Embryonic facial prominence (tissue), 1 donor: ENCODE data around the gene CNNM3.

ENCODE experiments used
- DNase-seq: peaks from one replicate; pipeline ENCODE4 v3.0.0-alpha.2; 2016; ENCODE audit errors: extremely low spot score

CNNM3 gene

DNA sequence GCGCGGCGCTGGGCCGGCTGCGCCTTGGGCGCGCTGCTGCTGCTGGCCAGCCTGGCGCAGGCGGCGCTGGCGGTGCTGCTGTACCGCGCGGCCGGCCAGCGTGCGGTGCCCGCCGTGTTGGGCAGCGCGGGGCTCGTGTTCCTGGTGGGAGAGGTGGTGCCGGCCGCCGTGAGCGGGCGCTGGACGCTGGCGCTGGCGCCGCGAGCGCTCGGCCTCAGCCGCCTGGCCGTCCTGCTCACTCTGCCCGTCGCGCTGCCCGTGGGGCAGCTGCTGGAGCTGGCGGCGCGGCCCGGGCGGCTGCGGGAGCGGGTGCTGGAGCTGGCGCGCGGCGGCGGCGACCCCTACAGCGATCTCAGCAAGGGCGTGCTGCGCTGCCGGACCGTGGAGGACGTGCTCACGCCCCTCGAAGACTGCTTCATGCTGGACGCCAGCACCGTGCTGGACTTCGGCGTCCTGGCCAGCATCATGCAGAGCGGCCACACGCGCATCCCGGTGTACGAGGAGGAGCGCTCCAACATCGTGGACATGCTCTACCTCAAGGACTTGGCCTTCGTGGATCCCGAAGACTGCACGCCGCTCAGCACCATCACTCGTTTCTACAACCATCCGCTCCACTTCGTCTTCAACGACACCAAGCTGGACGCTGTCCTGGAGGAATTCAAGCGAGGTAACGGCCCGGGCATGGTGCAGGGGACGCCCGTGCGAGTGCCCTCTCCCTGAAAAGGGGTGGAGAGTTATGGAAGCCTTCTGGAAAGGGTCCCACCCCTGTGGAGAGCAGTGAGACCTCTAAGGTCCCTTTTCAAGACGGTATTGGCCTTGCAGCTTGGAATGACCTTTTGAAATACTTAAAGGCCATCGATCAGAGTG, 1.0 kb downstream of the CNNM3 start:
- no peak for DNase-seq

DNA sequence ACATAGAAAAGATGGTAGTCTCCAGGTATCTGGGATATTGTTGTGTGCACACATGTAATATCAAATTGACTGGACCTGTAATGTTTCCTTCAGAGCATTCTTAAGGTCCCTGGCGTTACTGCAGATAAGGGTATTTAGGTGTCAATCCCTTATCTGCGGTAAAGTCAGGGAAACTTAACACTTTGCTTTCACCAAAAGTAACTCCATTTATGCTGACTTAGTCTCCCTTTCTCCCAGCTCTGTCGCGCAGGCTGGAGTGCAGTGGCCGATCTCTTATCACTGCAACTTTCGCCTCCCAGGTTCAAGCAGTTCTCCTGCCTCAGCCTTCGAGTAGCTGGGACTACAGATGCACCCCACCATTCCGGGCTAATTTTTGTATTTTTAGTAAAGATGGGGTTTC, 1.8 kb downstream of the CNNM3 start:
- DNase-seq: no peak

DNA sequence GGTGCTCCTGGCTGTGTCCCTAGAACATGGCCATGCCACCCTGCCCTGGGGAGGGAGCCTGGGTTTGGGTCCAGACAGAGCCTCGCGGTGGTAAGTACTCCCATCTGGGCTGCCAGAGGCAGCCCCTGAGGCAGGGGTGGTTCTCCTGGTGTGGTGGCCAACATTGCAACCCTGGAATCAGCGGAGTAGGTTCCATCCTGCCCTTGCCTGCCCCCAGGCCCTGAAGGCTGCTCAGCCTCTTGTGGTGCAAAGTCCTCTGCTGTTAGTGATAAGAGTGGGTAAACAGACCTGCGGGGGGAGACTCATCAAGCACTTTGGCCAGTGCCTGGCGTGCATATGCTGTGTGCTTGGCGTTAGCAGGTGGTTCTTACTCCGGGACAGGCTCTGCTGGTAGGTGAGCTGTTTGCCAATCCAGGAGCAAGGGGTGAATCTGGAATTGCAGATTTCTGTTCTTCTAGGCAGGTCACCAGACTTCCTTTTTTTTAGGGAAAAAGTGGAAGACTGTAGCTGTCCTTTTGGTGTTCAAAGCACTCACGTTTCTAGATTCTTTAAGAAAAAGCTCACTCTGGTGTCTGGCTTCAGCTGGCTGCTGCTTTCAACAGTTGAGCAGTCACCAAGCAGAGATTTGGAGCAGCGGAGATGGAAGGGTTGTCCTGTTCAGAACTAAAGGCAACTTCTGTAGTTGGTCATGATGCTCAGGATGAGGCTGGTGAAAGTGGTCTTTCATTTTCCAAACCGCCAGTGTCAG, 3.2 kb downstream of the CNNM3 start:
- DNase-seq: no peak

DNA sequence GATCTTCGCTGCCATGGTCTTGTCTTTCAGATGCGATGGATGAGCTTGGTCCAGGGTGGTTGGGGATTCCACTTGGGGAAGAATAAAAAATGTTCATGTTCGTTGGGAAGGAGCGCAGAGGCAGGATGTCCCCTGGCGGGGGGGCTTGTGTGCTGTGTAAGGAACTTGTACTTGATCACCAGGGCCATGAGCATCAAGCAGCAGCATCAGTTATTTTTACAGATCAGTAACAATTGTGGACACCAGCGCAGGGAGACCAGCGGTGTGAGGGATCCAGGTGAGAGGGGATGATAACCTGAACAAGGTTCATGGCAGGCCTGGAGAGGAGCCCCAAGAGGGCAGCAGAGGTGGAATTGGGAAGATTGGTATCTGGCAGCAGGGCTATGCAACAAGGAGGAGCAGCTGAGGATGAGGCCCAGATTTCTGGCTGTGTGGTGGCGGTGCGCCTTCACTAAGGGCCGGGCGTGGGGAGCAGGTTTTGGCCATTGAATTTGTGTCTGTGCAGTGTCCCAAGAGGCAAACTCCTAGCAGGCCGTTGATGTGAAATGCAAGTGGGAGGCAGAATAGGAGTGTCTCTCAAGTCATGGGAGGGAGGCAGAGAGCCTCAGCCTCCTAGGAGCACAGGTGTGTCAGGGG, 3.9 kb downstream of the CNNM3 start:
- no peak for DNase-seq

DNA sequence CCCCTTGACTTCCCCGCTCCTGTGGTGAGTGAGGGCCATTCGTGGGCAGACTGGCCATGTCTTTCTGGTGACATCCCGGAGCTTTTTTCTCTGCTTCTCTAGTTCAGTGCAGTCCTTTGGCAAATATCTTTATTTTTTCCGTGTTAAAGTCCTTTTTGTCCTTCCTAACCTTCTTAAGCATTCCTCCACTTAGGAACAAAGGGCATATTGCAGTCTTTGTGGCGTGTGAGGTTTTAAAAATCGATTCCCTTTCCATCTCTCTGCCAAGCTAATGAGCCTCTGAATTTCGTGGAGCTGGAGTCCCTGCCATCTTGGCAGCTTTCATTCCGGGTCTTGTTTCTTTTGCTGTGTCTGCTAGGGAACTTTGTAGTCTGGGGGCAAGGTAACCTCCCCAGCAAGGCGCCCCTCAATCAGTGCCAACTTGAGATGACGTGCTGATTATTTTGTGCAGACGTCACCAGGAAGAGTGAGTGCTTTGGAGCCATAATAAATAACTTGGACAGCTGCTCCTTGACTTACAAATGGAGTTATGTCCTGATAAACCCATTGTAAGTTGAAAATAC, 5.1 kb downstream of the CNNM3 start:
- no peak for DNase-seq

- no peak for DNase-seq
Observed at GRCh38 chr2:96822786-96823185, 6.7 kb downstream of the CNNM3 start.

DNA sequence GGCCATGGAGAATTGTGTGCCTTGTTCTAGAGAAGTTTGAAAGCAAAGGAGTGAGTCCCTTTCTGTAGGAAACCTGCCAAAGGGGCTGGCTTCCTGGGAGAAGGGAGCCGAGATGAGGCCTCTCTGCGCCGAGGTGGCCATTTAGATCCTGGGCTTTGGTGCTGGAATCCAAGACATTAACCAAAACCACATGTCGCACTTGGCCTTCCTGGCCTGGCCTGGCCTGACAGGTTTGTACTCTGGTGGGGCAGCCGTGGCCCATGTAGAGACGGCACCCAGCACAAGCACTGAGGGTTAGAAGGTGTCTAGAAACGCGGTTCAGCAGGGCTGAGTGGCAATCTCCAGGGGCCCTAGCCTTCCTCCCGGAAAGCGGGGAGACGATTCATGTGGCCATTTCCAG, 7.1 kb downstream of the CNNM3 start:
- no peak for DNase-seq

- DNase-seq: no peak
Observed at GRCh38 chr2:96824079-96824870, 8.2 kb downstream of the CNNM3 start.

GRCh38 chr2:96825057-96825456, 9.0 kb downstream of the CNNM3 start:
- no peak for DNase-seq

DNA sequence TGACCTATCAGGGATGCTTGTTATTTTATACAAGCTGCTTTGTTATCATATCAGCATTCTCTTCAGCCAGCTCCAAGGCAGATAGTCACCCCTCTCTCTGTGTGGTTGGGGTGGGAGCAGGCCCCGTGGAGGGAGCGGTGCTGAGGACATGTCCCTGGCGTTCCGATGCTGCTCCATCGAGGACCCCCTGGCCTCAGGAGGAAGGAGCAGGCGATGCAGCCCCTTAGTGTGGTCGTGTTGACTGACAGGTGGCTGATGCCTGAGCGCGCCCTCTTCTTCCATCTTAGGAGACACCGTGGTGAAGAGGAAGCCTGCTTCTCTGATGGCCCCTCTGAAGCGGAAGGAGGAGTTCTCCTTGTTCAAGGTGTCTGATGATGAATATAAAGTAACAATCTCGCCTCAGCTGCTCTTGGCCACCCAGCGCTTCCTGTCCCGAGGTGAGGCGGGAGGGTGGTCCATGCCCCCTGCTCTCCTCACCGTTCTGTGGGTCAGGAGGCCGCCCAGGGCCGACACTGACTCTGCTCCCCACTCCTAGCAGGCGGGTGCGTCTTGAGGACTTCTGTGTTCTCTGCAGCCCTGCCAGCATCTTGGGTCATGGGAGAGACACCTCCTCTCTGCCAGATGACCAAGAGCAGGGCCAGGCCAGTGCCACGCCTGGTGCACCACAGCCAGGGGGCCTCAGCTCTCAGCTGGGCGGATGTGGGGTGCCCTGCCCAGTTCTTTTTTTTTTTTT, 10.6 kb downstream of the CNNM3 start:
- no peak for DNase-seq

GRCh38 chr2:96828436-96828835, 12.4 kb downstream of the CNNM3 start:
- no peak for DNase-seq

DNA sequence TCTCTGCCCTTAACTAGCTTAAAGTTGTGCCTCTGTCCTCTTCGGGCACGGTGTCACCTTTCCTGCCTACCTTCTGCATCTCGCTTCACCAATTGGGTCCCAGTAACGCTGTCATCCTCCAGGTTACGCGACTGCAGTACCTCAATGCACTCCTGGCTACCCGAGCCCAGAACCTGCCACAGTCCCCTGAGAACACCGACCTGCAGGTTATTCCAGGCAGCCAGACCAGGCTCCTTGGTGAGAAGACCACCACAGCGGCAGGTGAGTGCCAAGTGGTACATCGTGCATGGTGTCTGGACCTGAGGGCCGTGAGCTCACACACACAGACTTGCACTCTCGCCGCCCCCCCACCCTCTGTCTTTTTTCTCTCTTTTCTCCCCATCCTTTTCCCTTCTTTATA, 12.8 kb downstream of the CNNM3 start:
- DNase-seq: no peak

DNA sequence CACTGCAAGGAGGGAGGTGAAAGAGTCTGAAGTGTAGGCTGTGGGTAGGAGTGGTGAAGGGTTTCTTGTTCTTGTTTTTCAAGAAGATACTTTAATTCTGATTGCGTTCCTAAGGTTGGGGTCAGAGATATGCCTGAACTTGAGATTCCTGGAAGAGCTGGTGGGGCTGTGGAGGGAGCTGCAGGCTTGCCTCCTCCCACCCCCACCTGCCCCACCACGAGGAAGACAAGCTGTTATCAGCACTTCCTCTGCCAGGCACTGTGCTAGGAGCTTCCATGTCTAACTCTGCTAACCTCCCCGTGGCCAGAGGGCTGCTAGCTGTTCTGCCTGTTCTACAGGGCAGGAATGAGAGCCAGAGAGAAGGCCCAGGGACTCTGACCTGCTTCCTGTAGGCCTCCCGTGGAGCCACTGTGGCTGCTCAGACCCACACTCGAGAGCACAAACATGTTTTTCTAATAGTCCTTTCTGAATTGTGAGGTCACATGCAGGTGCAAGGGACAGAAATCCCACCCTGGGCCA, 14.0 kb downstream of the CNNM3 start:
- DNase-seq: no peak

DNA sequence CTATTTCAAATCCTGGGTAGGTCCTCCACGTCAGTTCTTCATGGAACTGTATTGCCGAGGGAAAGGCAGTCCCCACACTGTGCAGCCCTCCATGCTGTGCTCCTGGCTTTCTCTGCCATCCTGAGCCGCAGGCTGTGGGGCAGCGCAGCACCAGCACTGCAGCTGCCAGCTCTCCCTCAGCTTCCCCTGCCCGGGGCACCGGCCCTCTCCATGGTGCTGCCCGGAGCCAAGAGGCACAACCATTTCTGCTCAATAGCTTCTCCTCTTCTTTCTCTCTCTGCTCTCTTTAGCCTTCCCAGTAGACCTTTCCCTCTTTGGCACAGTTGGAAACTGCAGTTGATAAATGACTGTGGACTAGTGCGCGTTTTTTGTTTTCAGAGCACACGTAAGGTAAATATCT, 15.6 kb downstream of the CNNM3 start:
- DNase-seq: no peak

GRCh38 chr2:96832408-96832753, 16.3 kb downstream of the CNNM3 start:
- no peak for DNase-seq

GRCh38 chr2:96832754-96833507, 16.9 kb downstream of the CNNM3 start:
- DNase-seq: no peak

GRCh38 chr2:96835830-96836229, 19.8 kb downstream of the CNNM3 start:
- DNase-seq: no peak

GRCh38 chr2:96837575-96837974, 21.5 kb downstream of the CNNM3 start:
- no peak for DNase-seq

DNA sequence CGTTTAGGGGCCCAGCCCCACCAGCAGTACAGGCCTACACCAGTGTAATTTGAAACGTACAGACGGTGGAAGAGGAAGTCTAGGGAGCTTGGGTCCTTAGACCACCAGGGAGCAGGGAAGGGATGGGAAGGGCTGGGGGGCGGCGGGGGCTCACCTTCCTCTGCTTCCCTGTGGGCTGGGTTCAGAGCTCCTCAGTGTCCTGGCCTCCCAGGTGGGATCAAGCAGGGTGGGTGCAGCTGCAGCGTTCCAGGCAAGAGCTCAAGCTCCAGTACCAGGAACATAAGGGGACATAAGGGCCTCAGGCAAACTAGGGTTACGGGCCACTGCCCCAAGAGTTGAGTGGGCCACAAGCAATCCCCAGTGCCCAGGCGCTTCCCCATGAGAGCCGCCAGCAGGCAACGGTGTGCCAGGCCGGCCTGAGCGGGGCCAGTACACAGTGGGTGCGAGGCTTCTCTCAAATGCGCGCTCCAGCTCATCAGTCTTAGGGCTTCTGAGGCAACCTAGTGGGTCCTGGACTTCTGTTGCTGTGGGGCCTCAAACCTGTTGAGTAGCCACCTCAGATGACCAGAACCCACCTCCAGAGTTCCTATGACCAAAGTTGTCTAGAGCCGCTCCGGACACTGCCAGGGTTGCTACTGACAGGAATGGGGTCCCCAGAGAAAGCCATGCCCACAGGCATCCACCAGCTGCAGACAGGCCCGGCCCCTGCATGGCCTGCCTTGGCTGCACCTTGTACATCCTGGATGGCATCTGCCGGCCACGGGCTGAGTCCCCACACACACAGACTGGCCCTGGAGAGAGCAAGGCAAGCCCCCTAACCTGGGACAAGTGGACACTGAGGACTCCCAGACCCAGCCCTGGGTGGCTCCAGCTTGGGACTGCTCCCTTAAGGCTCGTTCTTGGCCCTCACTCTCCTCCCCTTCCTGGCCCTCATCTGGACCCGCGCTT, 22.6 kb downstream of the CNNM3 start:
- no peak for DNase-seq
